Ovary (tissue), 3 donors: ENCODE measurements around the gene FGD5.

Experiments
- EP300 ChIP-seq: sonication (generic); formaldehyde crosslinking; IDR thresholded peaks from one replicate; pipeline ENCODE4 v1.6.1; 2017; ENCODE audit warnings: antibody characterized with exemption
- POLR2A ChIP-seq: fragments of 450-650 bp; IDR thresholded peaks from one replicate; pipeline ENCODE4 v1.6.1; 2017; ENCODE audit warnings: antibody characterized with exemption, mild to moderate bottlenecking, moderate library complexity
- TF ChIP-seq, protein P1 (sequence below), 3 donors: fragments of 450-650 bp in 2 of 3; fragments of 200-600 bp in 1 of 3; IDR thresholded peaks; one replicate each; pipeline versions ENCODE4 v1.5.1 to v1.8.0; 2016 to 2022; ENCODE audit warnings: antibody characterized with exemption in 3 of 3, mild to moderate bottlenecking in 1 of 3
- donor health status: DM: no; HTN: no; CAD: no.

DNA sequence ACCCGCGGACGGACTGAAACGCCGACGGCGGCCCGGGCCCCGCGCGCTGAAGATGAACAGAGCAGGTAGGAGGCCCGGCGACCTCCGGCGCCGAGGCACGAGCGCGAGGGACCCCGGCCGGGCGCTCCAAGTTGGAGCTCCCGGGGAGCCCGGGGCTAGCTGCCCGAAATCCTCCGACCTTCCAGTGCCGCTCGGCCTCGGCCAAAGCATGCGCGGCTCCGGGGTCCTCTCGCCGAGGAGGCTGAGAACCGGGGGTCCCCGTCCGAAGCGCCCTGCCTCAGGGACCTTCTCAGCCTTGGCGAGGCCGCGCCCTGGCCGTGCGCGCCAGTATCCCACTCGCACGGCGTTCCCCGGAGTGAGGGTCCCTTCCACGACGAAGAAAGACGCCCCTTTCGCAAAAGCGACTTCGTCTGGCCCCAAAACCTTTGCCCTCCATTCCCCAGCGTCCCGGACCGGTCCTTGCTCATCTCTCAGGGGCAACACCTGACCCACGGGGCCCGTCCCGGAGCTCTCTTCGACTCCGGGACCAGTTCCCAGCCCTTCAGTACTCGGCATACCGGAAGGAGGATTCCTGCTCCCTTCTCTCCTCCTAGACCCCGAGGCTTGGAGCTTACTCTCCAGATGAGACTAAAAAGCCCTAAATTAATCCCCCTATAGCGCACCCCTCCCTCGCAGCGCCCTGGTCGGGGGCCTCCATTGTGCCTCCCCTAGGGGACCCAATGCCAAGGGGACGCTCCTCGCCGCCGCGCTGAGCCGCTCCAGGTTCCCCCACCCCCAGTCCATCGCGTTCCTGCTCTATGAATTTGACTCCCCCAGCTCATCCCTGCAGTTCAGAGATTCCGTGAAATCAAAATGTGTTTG, 7.7 kb upstream of the FGD5 start:
- TF ChIP-seq, protein P1, sequence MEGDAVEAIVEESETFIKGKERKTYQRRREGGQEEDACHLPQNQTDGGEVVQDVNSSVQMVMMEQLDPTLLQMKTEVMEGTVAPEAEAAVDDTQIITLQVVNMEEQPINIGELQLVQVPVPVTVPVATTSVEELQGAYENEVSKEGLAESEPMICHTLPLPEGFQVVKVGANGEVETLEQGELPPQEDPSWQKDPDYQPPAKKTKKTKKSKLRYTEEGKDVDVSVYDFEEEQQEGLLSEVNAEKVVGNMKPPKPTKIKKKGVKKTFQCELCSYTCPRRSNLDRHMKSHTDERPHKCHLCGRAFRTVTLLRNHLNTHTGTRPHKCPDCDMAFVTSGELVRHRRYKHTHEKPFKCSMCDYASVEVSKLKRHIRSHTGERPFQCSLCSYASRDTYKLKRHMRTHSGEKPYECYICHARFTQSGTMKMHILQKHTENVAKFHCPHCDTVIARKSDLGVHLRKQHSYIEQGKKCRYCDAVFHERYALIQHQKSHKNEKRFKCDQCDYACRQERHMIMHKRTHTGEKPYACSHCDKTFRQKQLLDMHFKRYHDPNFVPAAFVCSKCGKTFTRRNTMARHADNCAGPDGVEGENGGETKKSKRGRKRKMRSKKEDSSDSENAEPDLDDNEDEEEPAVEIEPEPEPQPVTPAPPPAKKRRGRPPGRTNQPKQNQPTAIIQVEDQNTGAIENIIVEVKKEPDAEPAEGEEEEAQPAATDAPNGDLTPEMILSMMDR (IDR thresholded peaks at IDR 0.05), result no peak
- TF ChIP-seq EP300 (no peak), POLR2A (no peak)
